Stimulated activated CD4-positive, alpha-beta T cell treated with anti-CD3 and anti-CD28 coated beads, Interleukin-15, amount 100 ng/mL, for 48 hours (primary cell): ENCODE measurements around the gene CLCN6.

Source experiments
- DNase-seq, 2 donors: peaks; one replicate each; pipeline ENCODE4 v3.0.0-alpha.2; 2020; ENCODE audit warnings: low read depth in 2 of 2

The CLCN6 gene

DNA sequence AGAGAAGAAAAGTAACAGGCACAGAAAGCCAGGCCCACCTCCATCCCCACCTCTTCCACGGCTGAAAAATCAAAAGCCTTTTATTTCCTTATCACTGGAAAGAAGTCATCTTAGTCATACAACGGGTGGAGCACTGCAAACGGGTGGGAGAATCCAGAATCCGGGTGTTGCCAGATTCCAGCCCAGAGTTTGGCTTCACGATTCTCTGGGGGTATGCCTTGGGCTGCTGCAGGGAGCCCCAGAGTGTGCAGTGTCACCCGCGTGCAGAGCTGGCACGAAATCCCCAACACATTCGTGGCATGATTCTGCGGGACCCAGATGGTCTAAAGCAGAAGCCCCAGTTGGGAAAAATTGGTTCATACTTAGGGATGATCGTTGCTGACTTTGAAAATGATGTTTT, 44.2 kb downstream of the CLCN6 start:
- no peak for DNase-seq

DNA sequence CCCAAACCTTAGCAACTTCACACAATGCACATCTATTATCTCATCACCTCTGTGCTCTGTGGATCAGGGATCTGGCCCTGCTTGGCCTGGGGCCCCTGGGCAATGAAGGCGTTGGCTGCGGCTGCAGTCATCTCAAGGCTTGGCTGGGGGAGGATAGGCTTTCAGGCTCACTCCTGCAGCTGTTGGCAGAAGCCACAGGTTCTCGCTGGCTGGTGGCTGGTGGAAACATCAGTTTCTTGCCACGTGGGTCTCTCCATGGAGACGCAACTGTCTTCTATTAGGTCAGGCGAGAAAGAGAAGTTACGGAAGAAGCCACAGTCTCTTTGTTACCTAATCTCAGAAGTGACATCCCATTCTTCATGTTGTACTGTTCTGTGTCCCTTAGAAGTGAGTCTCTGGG, 45.2 kb downstream of the CLCN6 start:
- no peak for DNase-seq

GRCh38 chr1:11854519-11854918, 48.5 kb downstream of the CLCN6 start:
- DNase-seq: no peak

DNA sequence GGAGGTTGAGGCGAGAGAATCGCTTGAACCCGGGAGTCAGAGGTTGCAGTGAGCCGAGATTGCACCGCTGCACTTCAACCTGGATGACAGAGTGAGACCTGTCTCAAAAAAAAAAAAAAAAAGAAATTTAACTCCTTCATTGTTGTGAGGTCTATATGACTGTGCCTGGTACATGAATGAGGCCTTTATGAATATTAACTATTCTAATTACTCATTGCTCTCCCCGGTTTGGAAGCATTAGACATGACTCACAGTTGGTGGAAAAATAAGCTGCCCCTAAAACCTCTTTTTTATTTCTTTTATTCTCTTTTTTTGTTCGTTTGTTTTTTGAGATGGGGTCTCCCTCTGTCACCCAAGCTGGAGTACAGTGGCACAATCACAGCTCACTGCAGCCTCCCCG, 49.4 kb downstream of the CLCN6 start:
- no peak for DNase-seq

GRCh38 chr1:11856698-11857097, 50.7 kb downstream of the CLCN6 start:
- no peak for DNase-seq

- DNase-seq: no peak
Measured at GRCh38 chr1:11857164-11857851, 51.3 kb downstream of the CLCN6 start.

DNA sequence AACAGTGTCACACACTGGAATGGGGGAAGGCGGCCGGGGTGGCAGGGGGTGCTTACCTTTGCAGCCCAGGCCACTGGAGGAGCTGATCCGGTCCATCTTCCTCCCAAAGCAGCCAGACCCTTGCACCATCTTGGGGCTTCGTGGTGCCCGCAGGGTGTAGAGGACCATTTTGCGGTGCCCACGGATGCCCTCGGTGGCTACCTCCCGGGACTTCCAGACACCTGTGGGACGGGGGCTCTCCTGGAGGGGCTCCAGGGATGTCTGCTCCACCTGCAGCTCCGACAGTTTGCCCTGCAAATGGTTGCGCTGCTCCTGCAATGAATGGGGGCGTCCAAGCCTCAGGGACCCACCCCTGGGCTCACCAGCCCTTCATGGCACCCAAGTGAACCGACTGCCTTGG, 52.2 kb downstream of the CLCN6 start:
- DNase-seq: no peak

DNA sequence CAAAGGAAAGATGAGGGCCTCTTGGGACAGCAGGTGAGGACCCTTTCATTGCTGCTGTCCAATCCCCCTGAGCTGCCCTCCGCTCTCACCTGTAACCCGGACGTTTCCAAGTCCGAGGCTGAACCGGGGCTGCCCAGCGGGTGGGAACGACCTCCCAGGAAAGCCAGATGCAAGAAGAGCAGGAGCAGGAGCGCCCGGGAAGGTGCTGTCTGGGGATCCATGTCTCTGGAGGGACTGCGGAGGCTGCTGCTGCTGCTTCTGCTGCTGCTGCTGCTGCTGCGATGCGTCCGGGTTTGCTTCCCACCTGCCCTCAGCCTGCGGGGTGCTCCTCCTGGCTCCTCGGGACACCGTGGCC, 52.6 kb downstream of the CLCN6 start, which contains the start of gene NPPB:
Gene NPPB, minus strand, starts transcription at position 333 of the 355 bp plus-strand sequence. Its CDS starts 112 bp downstream, at position 221.
- DNase-seq: no peak

GRCh38 chr1:11858968-11859871, 53.2 kb downstream of the CLCN6 start:
- peak; percentile 35 to 41 for DNase-seq

DNA sequence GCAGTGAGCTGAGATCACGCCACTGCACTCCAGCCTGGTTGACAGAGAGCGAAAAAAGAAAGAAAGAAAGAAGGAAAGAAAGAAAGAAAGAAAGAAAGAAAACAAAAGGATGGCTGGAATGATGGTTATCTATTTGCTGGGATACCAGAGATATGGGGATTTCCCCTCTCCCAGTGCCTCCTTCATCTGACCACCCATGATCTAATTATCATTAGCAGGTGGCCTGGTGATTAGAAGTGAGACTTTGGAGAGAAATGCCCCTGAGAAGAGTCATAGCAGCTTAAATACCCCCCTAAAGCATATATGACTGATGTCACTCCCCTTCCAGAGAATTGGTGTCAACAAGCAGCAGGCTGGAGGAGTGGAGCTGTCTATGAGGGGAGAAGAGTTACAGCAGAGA, 54.1 kb downstream of the CLCN6 start:
- DNase-seq: no peak

DNA sequence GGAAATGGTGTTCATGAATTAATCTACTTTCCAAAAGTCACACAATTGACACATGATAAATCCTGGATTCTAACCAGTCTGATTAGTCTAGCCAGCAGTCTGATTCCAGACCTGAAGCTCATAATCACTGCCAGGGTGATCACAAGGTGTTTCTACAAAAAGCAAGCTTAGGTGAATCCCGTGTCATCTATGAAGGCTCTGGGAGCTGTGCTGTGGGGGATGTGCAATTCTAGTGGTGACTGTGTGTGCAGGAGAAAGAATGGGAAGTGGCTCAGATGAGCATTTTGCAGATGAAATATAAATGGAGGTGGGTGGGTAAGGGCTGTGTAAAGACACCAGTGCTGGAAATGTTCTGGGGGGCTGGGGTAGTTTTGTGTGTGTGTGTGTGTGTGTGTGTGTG, 54.6 kb downstream of the CLCN6 start:
- no peak for DNase-seq

- DNase-seq: no peak
Measured at GRCh38 chr1:11862890-11863289, 56.9 kb downstream of the CLCN6 start.

DNA sequence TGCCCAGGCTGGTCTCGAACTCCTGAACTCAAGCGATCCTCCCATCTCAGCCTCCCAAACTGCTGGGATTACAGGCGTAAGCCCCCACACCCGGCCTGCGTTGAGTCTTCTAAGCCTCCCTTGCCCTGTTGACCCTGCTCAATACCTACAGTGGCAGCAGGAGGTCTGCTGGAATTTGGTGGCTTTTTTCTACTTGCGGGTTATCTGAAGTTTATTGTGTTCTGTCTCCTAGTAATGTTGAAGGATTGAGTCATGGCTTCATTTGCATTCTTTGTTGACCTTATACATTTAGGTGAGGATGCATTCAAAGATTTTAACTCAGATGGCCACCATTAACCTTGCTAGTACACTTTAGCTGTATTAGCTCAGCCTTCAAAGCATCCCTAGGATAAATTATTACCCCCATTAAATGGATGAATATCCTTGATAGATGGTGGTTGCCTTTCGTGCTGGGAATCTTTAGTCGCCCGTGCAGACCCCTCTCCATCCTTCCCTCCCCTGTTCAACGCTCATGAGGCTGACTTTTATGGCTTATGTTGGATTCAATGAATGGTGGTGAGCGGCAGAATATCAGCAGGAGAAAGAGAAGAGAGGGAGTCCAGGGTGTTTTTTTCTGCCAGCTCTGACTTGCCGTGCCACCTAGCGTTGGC, 62.5 kb downstream of the CLCN6 start:
- no peak for DNase-seq

DNA sequence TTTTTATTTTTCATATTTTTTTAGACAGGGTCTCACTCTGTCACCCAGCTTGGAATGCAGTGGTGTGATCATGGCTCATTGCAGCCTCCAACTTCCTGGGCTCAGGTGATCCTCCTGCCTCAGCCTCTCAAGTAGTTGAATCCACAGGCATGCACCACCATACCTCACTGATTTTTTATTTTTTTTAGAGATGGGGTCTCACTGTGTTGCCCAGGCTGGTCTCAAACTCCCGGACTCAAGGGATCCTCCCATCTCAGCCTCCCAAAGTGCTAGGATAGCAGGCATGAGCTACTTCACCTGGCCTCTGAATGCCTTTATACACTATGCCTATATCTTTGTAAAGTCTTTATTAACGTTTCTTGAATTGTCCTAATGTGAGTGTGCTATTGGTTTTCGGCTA, 63.1 kb downstream of the CLCN6 start:
- DNase-seq: no peak

DNA sequence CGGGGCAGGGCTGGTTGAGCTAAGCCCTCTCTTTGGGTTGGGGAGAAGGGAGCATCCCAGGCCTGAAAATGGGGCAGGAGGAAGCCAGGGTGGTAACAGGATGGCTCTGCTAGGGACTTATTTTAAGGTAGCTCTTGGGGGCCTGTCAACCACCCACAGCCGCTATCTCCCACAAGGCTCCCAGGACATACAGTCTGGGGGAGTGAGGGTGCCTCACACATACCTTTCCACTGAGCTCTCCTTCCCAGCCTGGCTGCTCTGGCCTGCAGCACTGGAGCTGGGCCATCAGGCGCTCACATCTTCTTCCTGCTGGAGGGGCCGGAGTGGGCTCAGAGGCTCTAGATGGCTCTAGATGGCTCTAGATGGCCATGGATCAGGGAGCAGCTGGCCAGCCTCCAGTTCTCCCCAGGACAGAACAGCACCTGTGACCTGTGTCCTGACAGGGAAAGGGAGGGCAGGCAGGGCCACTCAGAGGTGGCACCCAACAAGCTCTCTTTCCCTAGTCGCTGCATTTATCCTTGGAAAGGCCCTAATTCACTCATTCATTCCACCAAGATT, 63.7 kb downstream of the CLCN6 start:
- DNase-seq: no peak

DNA sequence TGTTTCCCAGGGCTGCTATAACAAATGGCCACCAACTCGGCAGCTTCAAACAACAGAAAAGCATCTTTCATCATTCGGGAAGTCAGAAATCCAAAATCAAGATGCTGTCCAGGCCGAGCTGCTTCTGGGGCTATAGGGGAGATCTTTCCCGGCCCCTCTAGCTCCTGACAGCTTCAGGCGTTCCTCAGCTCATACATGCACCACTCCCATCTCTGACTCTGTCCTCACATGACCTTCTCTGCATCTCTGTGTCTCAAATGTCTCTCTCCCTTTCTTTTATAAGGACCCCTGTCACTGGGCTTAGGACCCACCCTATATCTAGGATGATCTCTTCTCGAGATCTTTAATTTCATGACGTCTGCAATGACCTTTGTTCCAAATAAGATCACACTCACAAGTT, 66.6 kb downstream of the CLCN6 start:
- no peak for DNase-seq

GRCh38 chr1:11873395-11874257, 67.6 kb downstream of the CLCN6 start:
- DNase-seq: no peak

DNA sequence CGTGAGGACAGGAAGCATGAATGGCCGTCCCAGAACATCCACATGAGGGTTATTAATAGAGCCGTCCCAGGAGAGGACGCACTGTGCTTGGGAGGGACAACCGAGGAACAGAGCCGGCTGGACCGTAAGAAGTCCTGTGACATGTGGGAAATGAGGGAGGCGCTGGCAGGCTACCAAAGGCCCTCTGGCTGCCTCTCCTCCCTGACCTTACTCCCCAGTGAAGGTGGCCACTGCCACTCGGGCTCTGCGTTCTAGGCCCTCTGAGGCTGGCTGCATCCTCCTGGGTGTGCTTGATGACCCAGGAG, 68.2 kb downstream of the CLCN6 start:
- no peak for DNase-seq

DNA sequence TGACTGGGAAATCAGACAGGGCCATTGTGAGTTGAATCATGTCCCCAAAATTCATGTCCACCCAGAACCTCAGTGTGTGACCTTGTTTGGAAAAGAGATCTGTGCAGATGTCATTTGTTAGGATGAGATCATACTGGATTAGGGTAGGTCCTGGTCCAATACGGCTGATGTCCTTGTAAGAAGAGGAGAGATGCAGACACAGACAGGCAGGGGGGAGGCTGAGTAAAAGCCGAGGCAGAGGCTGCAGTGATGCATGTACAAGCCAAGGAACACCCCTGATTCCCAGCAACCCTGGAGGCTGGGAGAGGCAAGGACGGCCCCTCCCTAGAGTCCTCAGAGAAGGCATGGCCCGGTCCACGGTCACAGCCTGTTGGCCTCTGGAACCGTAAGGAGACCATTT, 68.6 kb downstream of the CLCN6 start:
- DNase-seq: no peak

GRCh38 chr1:11875094-11875493, 69.1 kb downstream of the CLCN6 start:
- DNase-seq: no peak

GRCh38 chr1:11877074-11877473, 71.1 kb downstream of the CLCN6 start:
- DNase-seq: no peak
